NCI-H82 treated with DMSO at 0.1 percent for 48 hours (cell line): Measurements from ENCODE around the gene ADCY5.

Experiments
- DNase-seq: peaks from one replicate; lab custom pipeline; 2025; ENCODE audit not compliant: unreplicated experiment; lab: John Stamatoyannopoulos, UW

Gene ADCY5

DNA sequence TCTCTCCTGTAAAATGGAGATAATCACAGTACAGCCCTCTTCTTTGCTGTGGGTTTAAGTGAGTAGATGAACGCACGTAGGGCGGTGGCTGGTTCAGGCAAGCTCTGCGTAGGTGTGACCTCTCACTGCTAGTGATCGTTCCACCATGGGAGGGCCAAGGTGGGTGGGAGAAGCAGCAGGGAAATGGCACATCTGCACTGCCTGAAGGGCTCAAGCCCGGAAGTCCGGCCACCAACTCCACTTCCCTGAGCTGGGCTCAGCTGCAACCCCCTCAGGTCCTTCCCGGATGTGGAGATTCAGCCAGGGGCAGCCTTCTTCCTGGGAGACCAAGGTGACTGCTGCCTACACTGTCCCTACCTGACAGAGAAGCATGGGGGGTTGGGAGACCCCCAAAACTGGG, 102.9 kb downstream of the ADCY5 start:
- DNase-seq, result no peak

DNA sequence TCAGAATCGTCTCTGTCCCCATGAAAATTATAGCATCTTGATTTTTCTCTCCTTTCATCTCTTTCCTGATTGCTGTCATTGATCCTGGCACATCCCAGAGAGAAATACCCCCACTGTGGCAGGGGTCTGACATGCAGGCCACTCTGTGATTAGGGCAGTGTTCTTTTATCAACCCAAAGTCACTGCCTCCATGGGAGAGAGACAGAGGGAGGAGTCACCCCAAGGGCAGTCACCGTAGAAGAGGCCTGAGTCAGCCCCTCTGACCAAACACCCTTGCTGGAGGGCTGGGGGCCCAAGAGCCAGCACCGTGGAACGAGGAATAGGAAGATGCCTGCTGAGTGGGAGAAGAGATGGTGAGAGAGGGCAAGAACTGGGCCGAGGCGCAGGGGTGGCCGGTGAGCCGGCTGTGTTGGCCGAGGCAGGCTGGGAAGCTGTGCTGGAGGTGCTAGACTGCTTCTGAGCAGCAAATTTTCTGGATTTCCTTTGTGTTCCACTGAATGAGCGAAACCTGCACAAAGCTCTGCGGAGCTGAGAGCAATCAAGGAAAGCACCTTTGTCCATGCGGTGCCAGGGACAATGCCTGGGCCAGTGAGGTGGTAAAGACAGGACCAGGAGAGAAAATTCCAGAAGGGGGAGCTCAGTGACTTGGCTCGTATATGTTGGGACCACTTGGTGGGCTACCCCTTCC, 103.8 kb downstream of the ADCY5 start:
- peak; percentile 21 for DNase-seq

GRCh38 chr3:123344175-123344906, 104.5 kb downstream of the ADCY5 start:
- no peak for DNase-seq

GRCh38 chr3:123343296-123344174, 105.4 kb downstream of the ADCY5 start:
- DNase-seq, result no peak

DNA sequence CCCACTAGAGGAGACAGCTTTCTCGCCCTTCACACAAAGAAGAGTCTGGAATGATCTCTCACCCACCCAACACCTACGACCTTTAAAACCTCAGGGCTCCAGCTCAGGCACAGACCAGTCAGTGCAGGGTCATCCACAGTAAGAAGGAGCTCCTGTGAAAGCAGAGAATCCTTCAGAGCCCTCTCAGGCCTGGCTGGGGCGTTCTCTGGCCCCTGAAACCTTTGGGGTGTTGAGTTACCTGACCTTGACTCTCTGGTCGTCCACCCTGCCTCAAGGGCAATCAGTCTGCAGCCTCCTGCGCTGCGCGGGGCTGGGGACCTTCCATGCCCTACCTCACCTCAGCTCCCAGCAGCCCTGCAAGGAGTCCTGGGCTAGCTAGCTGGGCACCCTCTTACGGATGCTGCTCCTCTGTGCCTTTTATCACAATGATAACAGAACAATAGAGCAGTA, 106.2 kb downstream of the ADCY5 start:
- DNase-seq, result no peak

GRCh38 chr3:123341871-123342630, 106.8 kb downstream of the ADCY5 start:
- no peak for DNase-seq

DNA sequence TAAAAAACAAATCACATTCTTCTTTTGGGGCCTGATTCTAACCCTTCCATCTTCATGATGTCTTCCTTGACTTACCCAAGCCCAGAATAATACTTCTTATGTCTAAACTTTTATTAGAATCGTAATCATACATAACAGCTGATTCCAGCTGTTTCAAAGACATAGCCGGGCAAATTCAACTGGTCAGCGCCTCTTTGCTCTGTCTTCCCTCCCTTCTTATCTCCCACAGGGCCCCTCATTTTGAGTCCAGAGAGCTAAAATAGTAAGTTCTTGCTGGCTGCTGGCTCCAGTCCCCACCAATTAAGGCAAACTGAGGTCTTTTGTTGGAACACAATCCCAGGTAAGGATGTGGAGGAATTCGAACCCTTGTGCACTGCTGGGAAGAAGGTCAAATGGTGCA, 108.6 kb downstream of the ADCY5 start:
- DNase-seq, result no peak

DNA sequence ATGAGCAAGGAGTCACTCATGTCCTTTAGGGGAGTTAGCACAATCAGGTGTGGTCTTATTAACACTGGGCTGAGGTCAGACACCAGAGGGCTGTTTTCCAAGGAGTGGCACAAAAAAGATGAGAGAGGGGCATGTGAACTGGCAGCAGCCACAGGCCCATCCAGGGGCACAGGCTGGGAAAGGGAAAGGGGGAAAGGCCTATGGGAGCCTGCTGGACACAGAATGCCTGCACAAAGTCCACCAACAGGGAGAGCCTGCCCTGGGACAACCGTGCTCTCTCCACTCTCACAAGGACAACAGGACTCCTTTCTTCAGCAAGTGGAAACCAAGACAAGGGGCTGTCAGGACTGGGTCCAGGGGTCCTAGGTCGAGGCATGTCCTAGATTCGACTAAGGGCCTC, 109.6 kb downstream of the ADCY5 start:
- DNase-seq, result no peak

- DNase-seq, result no peak
Observed at GRCh38 chr3:123338620-123339061, 110.2 kb downstream of the ADCY5 start.

DNA sequence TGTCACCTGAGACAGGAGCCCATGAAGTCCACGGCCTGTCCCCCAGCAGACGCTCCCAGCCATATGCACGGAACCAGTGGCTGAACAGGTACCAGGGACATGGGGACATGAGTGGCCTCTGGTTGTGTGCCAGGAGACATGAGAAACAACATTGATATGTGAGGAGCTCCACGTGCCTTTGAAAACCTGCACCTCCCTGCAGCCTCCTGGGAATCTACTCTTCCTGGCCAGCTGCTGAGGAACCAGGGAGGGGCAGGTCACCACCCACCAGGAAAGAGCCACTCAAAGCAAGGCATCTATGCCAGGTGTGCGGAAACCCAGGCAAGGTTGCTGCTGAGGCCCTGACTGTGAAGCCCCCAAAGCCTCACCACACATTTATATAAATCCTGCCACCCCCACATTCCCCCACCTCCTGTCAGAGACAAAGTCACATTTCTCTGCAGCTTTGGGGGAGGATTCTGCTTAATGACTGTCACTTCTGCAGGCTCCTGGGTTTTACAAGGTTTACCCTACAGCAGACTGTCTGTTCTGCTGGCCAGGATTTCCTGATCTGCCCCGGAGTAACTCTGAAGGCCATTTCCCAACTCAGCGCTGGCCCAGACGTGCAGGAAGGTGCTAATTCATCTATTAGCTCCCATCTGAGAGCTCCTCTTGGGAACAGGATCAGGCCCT, 110.8 kb downstream of the ADCY5 start:
- DNase-seq, result no peak

DNA sequence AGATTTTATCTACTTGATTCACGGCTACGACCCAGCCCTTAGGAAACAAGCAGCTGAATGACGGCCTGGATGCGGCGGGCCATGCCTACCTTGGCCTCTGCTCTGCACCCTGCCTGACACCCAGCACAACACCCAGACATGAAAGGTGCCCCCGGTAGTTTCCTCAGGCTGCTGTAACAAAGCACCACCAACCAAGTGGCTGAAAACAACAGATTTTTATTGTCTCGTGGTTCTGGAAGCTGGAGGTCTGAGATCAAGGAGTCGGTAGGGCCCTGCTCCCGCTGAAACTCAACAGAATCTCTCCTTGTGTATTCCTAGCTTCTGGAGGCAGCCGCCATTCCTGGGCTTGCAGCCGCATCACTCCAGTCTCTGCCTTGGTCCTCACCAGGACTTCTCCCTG, 111.7 kb downstream of the ADCY5 start:
- no peak for DNase-seq

DNA sequence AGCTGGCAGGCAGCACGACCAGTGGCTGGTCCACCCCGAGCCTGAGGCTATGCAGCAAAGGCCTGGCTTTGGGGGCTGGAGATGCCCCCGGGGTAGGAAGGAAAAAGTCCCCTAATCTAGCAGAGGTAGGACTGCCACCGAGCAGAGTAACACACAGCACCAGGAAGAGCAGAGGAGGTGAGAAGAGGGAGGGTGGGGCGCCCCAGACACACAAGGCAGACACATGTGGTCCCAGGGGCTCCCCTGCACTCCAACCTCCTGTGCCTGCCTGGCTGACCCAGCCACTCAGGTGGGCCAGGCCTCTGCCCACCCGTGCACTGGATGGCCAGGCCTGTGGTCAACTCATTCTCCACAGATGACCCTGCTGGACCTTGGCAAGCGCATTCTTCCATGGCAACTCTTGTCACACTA, 112.4 kb downstream of the ADCY5 start:
- no peak for DNase-seq

- no peak for DNase-seq
Observed at GRCh38 chr3:123336001-123336400, 112.9 kb downstream of the ADCY5 start.

- DNase-seq, result no peak
Observed at GRCh38 chr3:123335007-123335670, 113.8 kb downstream of the ADCY5 start.

- DNase-seq, result no peak
Observed at GRCh38 chr3:123334056-123334455, 114.8 kb downstream of the ADCY5 start.

GRCh38 chr3:123333401-123333800, 115.5 kb downstream of the ADCY5 start:
- DNase-seq, result no peak

DNA sequence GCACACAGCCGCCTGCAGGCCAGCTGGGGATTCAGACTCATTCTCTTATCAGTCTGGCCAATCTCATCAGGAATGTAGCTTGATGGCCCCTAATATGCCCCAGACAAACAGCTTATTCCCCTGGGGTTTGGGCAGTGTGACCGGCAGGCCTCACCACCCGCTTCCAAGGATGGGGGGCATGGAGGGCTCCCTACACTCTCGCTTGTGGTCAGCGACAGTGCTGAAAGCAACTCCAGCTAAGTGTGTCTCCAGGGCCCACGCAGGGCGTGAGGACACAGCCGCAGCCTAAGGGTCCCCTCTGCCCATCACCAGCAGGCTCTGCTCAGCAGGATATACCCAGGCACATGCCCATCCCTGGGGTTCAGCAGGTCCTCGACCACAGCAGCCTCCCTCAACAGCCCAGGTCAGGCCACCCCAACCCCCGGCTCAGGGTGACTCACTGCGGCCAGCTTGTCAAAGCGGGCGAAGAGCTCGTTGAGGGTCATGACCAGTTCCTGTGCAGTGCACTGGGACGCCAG, 116.7 kb downstream of the ADCY5 start:
- DNase-seq, result no peak

- no peak for DNase-seq
Observed at GRCh38 chr3:123331651-123332050, 117.2 kb downstream of the ADCY5 start.

DNA sequence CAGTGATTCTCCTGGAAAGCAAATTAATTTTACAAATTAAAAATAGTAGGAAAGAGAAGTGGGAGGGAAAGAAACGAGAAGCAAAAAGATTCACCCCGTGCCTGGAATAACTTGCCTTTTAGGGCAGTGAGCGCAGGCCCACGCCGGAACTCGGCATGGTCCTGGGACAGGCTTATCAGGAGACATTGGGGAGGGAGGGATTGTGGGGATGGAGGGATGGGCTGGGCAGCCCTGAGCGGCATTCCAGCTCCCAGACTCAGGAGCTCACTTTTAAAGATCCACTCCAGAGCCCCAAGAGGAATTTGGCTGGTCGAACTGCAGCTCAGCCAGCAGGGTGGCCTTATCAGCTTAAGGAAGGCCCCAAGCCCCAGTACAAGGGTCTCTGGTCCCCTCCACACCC, 117.9 kb downstream of the ADCY5 start:
- no peak for DNase-seq
